Ovary (tissue), 9 donors: ENCODE results near the gene PTPN21. TPM values are rescaled to one million over a fixed set of nuclear protein-coding genes. Genes with fewer than 3 reads are reported as not detected.

Experiments used
- DNase-seq, 5 donors: peaks; one replicate each; pipeline ENCODE4 v3.0.0-alpha.2; 2019 to 2020
- H3K27ac ChIP-seq, 2 donors: fragments of 200-600 bp; one replicate each; pipeline versions ENCODE4 v1.5.1 to v1.8.0; 2019 to 2022
- H3K27me3 ChIP-seq: fragments of 200-600 bp; one replicate; pipeline ENCODE4 v1.8.0; 2022
- H3K36me3 ChIP-seq: fragments of 200-600 bp; sonication (generic); one replicate; pipeline ENCODE4 v1.5.1; 2019
- H3K4me1 ChIP-seq: one replicate; pipeline ENCODE4 v1.8.1; 2013; ENCODE audit warnings: mild to moderate bottlenecking, moderate library complexity; ENCODE audit not compliant: insufficient read depth
- H3K4me3 ChIP-seq: fragments of 200-600 bp; sonication (generic); one replicate; pipeline ENCODE4 v1.5.1; 2017
- H3K9me3 ChIP-seq, 2 donors: fragments of 200-600 bp in 1 of 2; sonication (generic) in 1 of 2; one replicate each; pipeline versions ENCODE4 v1.5.1 to v1.8.1; 2013 to 2019; ENCODE audit warnings: mild to moderate bottlenecking in 1 of 2, moderate library complexity in 1 of 2
- EP300 ChIP-seq: sonication (generic); formaldehyde crosslinking; IDR thresholded peaks from one replicate; pipeline ENCODE4 v1.6.1; 2017; ENCODE audit warnings: antibody characterized with exemption
- POLR2A ChIP-seq: fragments of 450-650 bp; IDR thresholded peaks from one replicate; pipeline ENCODE4 v1.6.1; 2017; ENCODE audit warnings: antibody characterized with exemption, mild to moderate bottlenecking, moderate library complexity
- WGBS, 3 donors: extraction: QIAGEN DNeasy Blood & Tissue Kit in 1 of 3; methylation state at CpG; one replicate each; pipeline versions ENCODE4 v1.1.5 to v1.1.7; 2013 to 2017; 5-methylcytosine and 5-hydroxymethylcytosine counted together
- intact Hi-C, 4 donors: fragments of 100-400 bp; cut with DNase I; formaldehyde crosslinking; loops; one replicate each; pipeline versions ENCODE4 v1.11.0 to v1.15.1; 2022 to 2023
- polyA plus RNA-seq, 2 donors: library from polyadenylated mRNA; stranded (reverse); fragments of 200-250 nt in 1 of 2; fragments of 350-450 nt in 1 of 2; fragmentation: Illumina TruSeq in 1 of 2; extraction: RNeasy Lipid Tissue Mini Kit (QIAGEN cat#74804) in 1 of 2; gene quantifications; one replicate each; pipeline ENCODE4 v1.2.3, GENCODE V29; 2013 to 2014
- total RNA-seq, 7 donors: library from RNA; depleted of rRNA in 2 of 7; stranded (reverse); fragments of >200 nt in 2 of 7; fragmentation: NEBNext Ultra II Directional in 3 of 7; extraction: Animal tissue kit (Norgen Biotek cat#: 25700) in 3 of 7; gene quantifications; one replicate each; pipeline versions ENCODE4 v1.1.0 to v1.2.4, GENCODE V29; 2016 to 2023
- TF ChIP-seq, protein P1 (sequence below), 3 donors: fragments of 450-650 bp in 2 of 3; fragments of 200-600 bp in 1 of 3; IDR thresholded peaks; one replicate each; pipeline versions ENCODE4 v1.5.1 to v1.8.0; 2016 to 2022; ENCODE audit warnings: antibody characterized with exemption in 3 of 3, mild to moderate bottlenecking in 1 of 3
- donor health status: DM: no; HTN: no; CAD: no; lungs with moderate emphysema.
- donor health status: DM: no; HTN: no; CAD: no.
- donor health status: Bipolar disorder and iron deficiency.
- donor health status: DM: yes; HTN: yes; CAD: no.
- donor health status: DM: no; HTN: no; CAD: no.
- donor health status: DM: yes; HTN: yes; CAD: no.

The PTPN21 gene
- total and polyA plus RNA-seq, 9 donors: 12.0 to 76.7 (median 26.3) TPM

- Histone ChIP-seq H3K27ac (no peak overlapping the region), H3K36me3 (no peaks in the 10 kb centered on the region)
- intact Hi-C loops: no loop called here
These were observed 33.3 kb upstream of the PTPN21 start for GRCh38 chr14:88588081-88588480.

DNA sequence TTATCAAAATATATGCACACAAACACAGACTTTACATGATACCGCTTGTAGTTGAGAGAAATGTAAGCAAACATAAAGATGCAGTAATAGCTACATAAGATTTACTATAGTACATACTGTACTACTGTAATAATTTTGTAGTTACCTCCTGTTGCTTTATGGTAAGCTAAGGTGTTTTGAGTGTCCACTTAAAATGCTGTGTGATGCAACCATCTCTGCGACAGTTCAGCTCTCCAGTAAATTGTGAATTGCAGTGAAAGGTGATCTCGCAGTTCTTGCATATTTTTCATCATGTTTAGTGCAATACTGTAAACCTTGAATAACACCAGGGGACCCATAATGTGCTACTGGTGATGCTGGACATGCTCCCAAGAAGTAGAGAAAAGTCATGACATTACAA, 29.6 kb upstream of the PTPN21 start:
- Histone ChIP-seq H3K27me3 (no peaks in the 10 kb centered on the region), H3K27ac (no peak overlapping the region), H3K36me3 (no peaks in the 10 kb centered on the region), H3K4me1 (no peaks in the 10 kb centered on the region), H3K9me3 (no peaks in the 10 kb centered on the region), H3K4me3 (no peak overlapping the region)
- DNase-seq: no peak
- intact Hi-C loops: no loop called here
- TF ChIP-seq EP300 (no peak), POLR2A (no peak)
- TF ChIP-seq, protein P1, sequence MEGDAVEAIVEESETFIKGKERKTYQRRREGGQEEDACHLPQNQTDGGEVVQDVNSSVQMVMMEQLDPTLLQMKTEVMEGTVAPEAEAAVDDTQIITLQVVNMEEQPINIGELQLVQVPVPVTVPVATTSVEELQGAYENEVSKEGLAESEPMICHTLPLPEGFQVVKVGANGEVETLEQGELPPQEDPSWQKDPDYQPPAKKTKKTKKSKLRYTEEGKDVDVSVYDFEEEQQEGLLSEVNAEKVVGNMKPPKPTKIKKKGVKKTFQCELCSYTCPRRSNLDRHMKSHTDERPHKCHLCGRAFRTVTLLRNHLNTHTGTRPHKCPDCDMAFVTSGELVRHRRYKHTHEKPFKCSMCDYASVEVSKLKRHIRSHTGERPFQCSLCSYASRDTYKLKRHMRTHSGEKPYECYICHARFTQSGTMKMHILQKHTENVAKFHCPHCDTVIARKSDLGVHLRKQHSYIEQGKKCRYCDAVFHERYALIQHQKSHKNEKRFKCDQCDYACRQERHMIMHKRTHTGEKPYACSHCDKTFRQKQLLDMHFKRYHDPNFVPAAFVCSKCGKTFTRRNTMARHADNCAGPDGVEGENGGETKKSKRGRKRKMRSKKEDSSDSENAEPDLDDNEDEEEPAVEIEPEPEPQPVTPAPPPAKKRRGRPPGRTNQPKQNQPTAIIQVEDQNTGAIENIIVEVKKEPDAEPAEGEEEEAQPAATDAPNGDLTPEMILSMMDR (IDR thresholded peaks at IDR 0.05): no peak
- WGBS, 3 donors: 96 to 98% (median 97%) methylated on average over 3 of the region's 3 CpGs

More at GRCh38 chr14:88588081-88588480, 33.3 kb upstream of the PTPN21 start:
- H3K27me3 ChIP-seq: no peaks in the 10 kb centered on the region
- no peak overlapping the region for H3K4me3 ChIP-seq
- H3K9me3 ChIP-seq: no peaks in the 10 kb centered on the region
- WGBS, 3 donors: 22 to 52% (median 38%) methylated on average over 5 of the region's 5 CpGs
- TF ChIP-seq POLR2A: no peak
- TF ChIP-seq EP300: no peak
- TF ChIP-seq, protein P1 (IDR thresholded peaks at IDR 0.05): no peak
- H3K4me1 ChIP-seq: peaks cover 3% of the 10 kb centered on the region
- DNase-seq: no peak

GRCh38 chr14:88576222-88576621, 21.4 kb upstream of the PTPN21 start:
- Histone ChIP-seq H3K36me3 (no peaks in the 10 kb centered on the region), H3K9me3 (no peaks in the 10 kb centered on the region), H3K4me3 (no peak overlapping the region), H3K27ac (no peak overlapping the region), H3K27me3 (no peaks in the 10 kb centered on the region), H3K4me1 (no peaks in the 10 kb centered on the region)
- 90 to 94% (median 92%) methylated on average over 5 of the region's 5 CpGs for WGBS, 3 donors
- TF ChIP-seq EP300: no peak
- TF ChIP-seq, protein P1 (IDR thresholded peaks at IDR 0.05): no peak
- no peak for TF ChIP-seq POLR2A
- intact Hi-C loops: no loop called here
- no peak for DNase-seq

DNA sequence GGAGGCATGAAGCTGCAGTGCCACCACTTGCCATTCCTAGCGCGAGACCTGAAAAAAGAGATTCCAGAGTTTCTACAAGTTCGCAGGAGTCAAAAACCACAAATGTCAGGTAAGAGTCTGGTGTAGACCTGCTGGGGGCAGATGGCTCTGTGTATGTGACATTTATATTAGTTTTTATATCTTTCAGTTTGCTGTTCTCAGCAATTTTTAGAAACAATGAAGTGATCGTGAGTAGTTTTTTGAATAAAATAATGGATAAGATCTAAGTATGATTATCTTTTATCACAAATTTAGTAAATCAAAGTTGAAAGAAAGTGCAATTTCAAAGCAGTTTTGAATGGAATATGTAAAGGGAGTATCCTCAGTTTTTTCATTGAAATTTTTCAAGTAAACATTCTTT, 17.3 kb upstream of the PTPN21 start:
- Histone ChIP-seq H3K27me3 (no peaks in the 10 kb centered on the region), H3K27ac (no peak overlapping the region), H3K9me3 (no peaks in the 10 kb centered on the region), H3K4me3 (no peak overlapping the region), H3K36me3 (no peaks in the 10 kb centered on the region), H3K4me1 (no peaks in the 10 kb centered on the region)
- no peak for DNase-seq
- intact Hi-C loops: no loop called here
- 92 to 97% (median 94%) methylated on average over 4 of the region's 4 CpGs for WGBS, 3 donors
- TF ChIP-seq EP300 (no peak), POLR2A (no peak)
- TF ChIP-seq, protein P1 (IDR thresholded peaks at IDR 0.05): no peak

DNA sequence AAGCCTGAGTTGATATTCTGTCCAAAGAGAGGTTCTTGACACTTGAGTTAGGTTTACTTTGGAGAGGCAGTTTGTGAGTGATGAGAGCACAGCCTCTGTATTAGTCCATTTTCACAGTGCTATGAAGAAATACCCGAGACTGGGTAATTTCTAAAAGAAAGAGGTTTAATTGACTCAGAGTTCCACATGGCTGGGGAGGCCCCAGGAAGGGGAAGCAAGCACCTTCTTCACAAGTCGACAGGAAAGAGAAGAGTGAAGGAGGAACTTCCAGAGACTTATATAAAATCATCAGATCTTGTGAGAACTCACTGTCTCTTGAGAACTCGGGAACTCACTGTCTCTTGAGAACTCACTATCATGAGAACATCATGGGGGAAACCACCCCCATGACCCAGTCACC, 13.4 kb upstream of the PTPN21 start:
- intact Hi-C loops: no loop called here
- TF ChIP-seq, protein P1 (IDR thresholded peaks at IDR 0.05): no peak
- no peak for TF ChIP-seq POLR2A
- no peak for TF ChIP-seq EP300
- Histone ChIP-seq H3K36me3 (no peaks in the 10 kb centered on the region), H3K4me3 (no peak overlapping the region), H3K27me3 (no peaks in the 10 kb centered on the region), H3K4me1 (no peaks in the 10 kb centered on the region), H3K9me3 (no peaks in the 10 kb centered on the region), H3K27ac (no peak overlapping the region)
- no peak for DNase-seq
- WGBS, 3 donors: 71 to 88% (median 76%) methylated on average over 3 of the region's 3 CpGs
